Duodenal mucosa (tissue), 2 donors: ENCODE measurements around the gene RNU5B-1.
A peak's percentile ranks its signal among the peaks of the same experiment; 100 is the strongest.
"Not testable (repeated sequence)": the region's sequence is repeated elsewhere in the genome, so short reads cannot be mapped to it uniquely, and the experiment has no call there.

Source experiments
- H3K27ac ChIP-seq: one replicate; pipeline ENCODE4 v1.7.0; 2013; ENCODE audit warnings: low read depth, low read length
- H3K27me3 ChIP-seq, 2 donors: one replicate each; pipeline ENCODE4 v1.7.0; 2013; ENCODE audit warnings: low read length in 2 of 2, control low read depth in 1 of 2; ENCODE audit not compliant: insufficient read depth in 2 of 2, control insufficient read depth in 1 of 2
- H3K36me3 ChIP-seq, 2 donors: one replicate each; pipeline ENCODE4 v1.7.0; 2013; ENCODE audit warnings: low read length in 2 of 2, control low read depth in 1 of 2; ENCODE audit not compliant: insufficient read depth in 2 of 2, control insufficient read depth in 1 of 2
- H3K4me1 ChIP-seq, 2 donors: one replicate each; pipeline ENCODE4 v1.7.0; 2013; ENCODE audit warnings: low read length in 2 of 2, control low read depth in 1 of 2; ENCODE audit not compliant: insufficient read depth in 2 of 2, control insufficient read depth in 1 of 2
- H3K4me3 ChIP-seq, 2 donors: one replicate each; pipeline ENCODE4 v1.7.0; 2013; ENCODE audit warnings: low read length in 2 of 2, low read depth in 1 of 2
- H3K9ac ChIP-seq, 2 donors: one replicate each; pipeline ENCODE4 v1.7.0; 2013; ENCODE audit warnings: low read length in 2 of 2, low read depth in 1 of 2
- H3K9me3 ChIP-seq, 2 donors: one replicate each; pipeline ENCODE4 v1.7.0; 2013; ENCODE audit warnings: low read length in 2 of 2, control low read depth in 1 of 2; ENCODE audit not compliant: control insufficient read depth in 1 of 2

The RNU5B-1 gene

DNA sequence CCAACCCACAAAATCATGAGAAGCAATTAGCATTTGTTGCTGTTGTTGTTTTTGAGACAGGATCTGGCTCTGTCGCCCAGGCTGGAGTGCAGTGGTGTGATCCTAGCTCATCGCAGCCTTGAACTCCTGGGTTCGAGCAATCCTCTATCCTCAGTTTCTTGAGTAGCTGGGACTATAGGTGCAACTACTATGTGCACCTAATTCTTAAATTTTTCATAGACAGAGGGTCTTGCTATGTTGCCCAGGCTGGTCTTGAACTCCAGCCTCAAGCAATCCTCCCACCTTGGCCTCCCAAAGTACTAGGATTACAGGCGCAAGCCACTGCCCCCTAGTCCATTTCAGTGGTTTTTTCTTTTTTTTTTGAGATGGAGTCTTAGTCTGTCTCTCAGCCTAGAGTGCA, 36.1 kb upstream of the RNU5B-1 start:
- Histone ChIP-seq H3K9ac (no peak overlapping the region), H3K27ac (no peak overlapping the region), H3K4me1 (no peaks in the 10 kb centered on the region), H3K9me3 (no peaks in the 10 kb centered on the region), H3K4me3 (no peak overlapping the region), H3K27me3 (no peaks in the 10 kb centered on the region), H3K36me3 (peaks cover 5 to 28% of the 10 kb centered on the region in 2 donors)

GRCh38 chr15:65270811-65271545, 33.5 kb upstream of the RNU5B-1 start:
- not testable (repeated sequence) for H3K9ac ChIP-seq, H3K9me3 ChIP-seq, H3K4me1 ChIP-seq, H3K27ac ChIP-seq, H3K27me3 ChIP-seq, H3K4me3 ChIP-seq
- H3K36me3 ChIP-seq = peaks cover 5 to 15% of the 10 kb centered on the region in 2 donors

DNA sequence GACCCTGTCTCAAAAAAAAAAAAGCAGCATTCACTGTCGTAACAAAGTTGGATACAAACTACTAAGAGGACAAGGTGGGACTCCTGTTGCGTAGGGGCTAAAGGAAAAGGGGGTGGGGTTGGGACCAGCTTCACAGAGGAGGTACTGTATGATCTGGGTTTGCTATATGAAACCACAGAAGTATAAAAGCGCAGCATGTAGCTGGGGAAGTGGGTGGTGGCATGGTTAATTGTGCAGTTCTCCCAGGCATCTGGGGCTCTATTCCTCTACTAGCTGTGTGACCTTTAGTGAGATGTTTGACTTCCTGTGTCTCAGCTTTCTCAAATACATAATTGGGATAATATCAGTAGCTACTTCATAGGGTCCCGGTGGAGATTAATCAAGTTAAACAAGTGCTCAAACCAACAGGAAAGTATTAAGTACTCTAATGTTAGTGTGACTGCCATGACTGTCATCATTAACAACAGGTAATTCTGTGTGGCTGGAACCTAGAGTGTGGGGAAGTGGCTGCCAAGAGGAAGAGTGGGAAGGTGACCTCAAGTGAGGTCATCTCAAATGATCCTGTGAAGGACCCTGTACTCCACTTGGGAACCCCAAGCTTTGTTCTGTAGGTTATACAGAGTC, 29.3 kb upstream of the RNU5B-1 start:
- Histone ChIP-seq H3K27me3 (no peaks in the 10 kb centered on the region), H3K4me1 (peaks cover 0 to 19% of the 10 kb centered on the region in 2 donors), H3K4me3 (no peak overlapping the region), H3K9me3 (no peaks in the 10 kb centered on the region), H3K27ac (no peak overlapping the region), H3K36me3 (peaks cover 2 to 5% of the 10 kb centered on the region in 2 donors), H3K9ac (no peak overlapping the region)

- no peak overlapping the region for H3K4me3 ChIP-seq
- H3K36me3 ChIP-seq = no peaks in the 10 kb centered on the region
- no peaks in the 10 kb centered on the region for H3K27me3 ChIP-seq
- no peak overlapping the region for H3K27ac ChIP-seq
- peaks cover 0 to 19% of the 10 kb centered on the region in 2 donors for H3K4me1 ChIP-seq
- H3K9me3 ChIP-seq = no peaks in the 10 kb centered on the region
- H3K9ac ChIP-seq = no peak overlapping the region
These were observed 28.8 kb upstream of the RNU5B-1 start for GRCh38 chr15:65275728-65276126.

- no peak overlapping the region for H3K9ac ChIP-seq
- H3K4me1 ChIP-seq = peaks cover 0 to 19% of the 10 kb centered on the region in 2 donors
- no peaks in the 10 kb centered on the region for H3K27me3 ChIP-seq
- H3K36me3 ChIP-seq = no peaks in the 10 kb centered on the region
- no peak overlapping the region for H3K4me3 ChIP-seq
- H3K27ac ChIP-seq = no peak overlapping the region
- H3K9me3 ChIP-seq = no peaks in the 10 kb centered on the region
These were observed 27.5 kb upstream of the RNU5B-1 start for GRCh38 chr15:65277015-65277414.

DNA sequence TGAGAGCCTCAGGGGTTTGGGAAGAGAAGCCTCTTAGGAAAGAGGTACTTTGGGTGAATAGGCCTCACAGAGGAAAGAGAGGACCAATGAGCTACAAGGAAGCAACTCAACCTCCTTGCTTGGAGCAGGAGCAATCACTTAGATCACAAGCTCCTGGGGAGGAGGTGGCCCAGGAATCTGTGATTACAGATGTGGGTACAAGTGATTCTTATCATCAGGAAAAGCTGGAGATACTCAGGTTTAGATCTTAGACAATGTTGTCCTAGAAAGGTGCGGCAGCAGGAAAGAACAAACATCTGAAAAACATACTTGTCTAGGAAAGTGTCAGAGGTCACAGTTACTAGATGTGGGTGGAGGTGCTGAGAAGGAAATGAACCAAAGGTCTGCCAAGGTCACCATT, 26.0 kb upstream of the RNU5B-1 start:
- H3K4me1 ChIP-seq = peaks cover 0 to 19% of the 10 kb centered on the region in 2 donors
- no peak overlapping the region for H3K4me3 ChIP-seq
- no peak overlapping the region for H3K9ac ChIP-seq
- H3K36me3 ChIP-seq = peaks cover 0 to 2% of the 10 kb centered on the region in 2 donors
- no peaks in the 10 kb centered on the region for H3K9me3 ChIP-seq
- H3K27me3 ChIP-seq = no peaks in the 10 kb centered on the region
- H3K27ac ChIP-seq = no peak overlapping the region

GRCh38 chr15:65285291-65286068, 19.0 kb upstream of the RNU5B-1 start:
- Histone ChIP-seq H3K4me1 (peaks cover 11 to 13% of the 10 kb centered on the region in 2 donors), H3K9me3 (no peaks in the 10 kb centered on the region), H3K27me3 (no peaks in the 10 kb centered on the region), H3K27ac (no peak overlapping the region), H3K4me3 (peak overlapping the region; percentile 81 to 89), H3K36me3 (peaks cover 0 to 2% of the 10 kb centered on the region in 2 donors), H3K9ac (peak overlapping the region; percentile 93 to 97)

- peak overlapping the region; percentile 81 to 89 for H3K4me3 ChIP-seq
- peak overlapping the region; percentile 87 for H3K27ac ChIP-seq
- peak overlapping the region; percentile 93 to 97 for H3K9ac ChIP-seq
- H3K36me3 ChIP-seq = peaks cover 0 to 2% of the 10 kb centered on the region in 2 donors
- peaks cover 11 to 13% of the 10 kb centered on the region in 2 donors for H3K4me1 ChIP-seq
- H3K9me3 ChIP-seq = no peaks in the 10 kb centered on the region
- no peaks in the 10 kb centered on the region for H3K27me3 ChIP-seq
These were observed 18.3 kb upstream of the RNU5B-1 start for GRCh38 chr15:65286069-65286703.

DNA sequence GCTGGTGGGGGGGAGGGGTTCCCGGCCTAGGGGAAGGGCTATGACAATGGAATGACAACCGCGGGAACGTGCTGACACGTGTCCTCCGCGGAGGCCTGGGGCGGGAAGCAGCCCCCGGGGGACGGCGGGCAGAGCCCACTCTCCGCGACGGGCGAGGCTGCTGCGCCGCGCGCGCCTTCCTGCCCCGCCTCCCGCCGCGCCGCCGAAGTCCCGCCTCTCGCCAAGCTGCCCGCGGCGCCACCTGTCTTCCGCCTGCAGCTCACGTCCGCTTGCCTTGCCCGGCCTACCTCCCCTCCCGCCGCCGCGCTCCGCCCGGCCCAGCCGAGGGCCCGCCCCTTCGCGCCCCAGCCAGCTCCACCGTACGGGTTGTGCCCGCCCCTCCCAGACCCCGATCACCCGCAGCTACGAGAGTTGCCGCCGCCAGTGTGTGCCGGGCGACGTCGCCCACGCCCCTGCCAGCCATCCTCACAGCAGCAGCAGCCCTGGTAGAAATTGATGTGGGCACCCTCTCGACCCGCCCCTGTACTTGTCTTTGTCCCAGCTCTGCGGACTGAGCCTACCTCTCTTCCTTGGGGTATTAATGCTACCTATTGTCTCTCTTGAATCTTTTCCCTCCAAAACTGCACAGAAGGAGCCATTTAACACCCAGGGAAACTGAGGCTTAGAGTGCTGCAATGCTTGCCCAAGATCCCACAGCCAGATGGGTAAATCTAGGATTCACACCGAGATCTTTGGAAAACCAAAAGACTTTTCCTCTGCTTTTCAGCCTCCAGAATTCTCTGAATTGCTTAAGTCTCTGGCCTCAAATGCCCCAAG, 17.6 kb upstream of the RNU5B-1 start, which contains the start of gene PARP16:
Gene PARP16 (minus strand): TSS at position 180 of the 816 bp plus-strand sequence. CDS start 457 bp downstream, outside the sequence.
- Histone ChIP-seq H3K9me3 (no peaks in the 10 kb centered on the region), H3K27me3 (no peaks in the 10 kb centered on the region), H3K36me3 (peaks cover 0 to 2% of the 10 kb centered on the region in 2 donors), H3K9ac (peak within 1 kb of the TSS; percentile 93 to 97), H3K27ac (peak within 1 kb of the TSS; percentile 87), H3K4me1 (peaks cover 11 to 13% of the 10 kb centered on the region in 2 donors), H3K4me3 (peak within 1 kb of the TSS; percentile 81 to 89)
